Lower leg skin (tissue), 4 donors: ENCODE measurements around the gene NDST1. TPM values are rescaled to one million over a fixed set of nuclear protein-coding genes. Genes with fewer than 3 reads are reported as not detected.
A peak's percentile ranks its signal among the peaks of the same experiment; 100 is the strongest.

Experiments used
- DNase-seq, 2 donors: peaks; one replicate each; pipeline ENCODE4 v3.0.0-alpha.2; 2019; ENCODE audit warnings: low spot score in 2 of 2
- H3K4me3 ChIP-seq: fragments of 200-600 bp; sonication (generic); 2 replicates; pipeline ENCODE4 v1.5.1; 2017; ENCODE audit warnings: mild to moderate bottlenecking, low read depth; ENCODE audit not compliant: poor library complexity, severe bottlenecking
- POLR2A ChIP-seq, 2 donors: fragments of 450-650 bp; IDR thresholded peaks; one replicate each; pipeline ENCODE4 v1.6.1; 2016 to 2017; ENCODE audit warnings: antibody characterized with exemption in 2 of 2, mild to moderate bottlenecking in 1 of 2, moderate library complexity in 1 of 2
- WGBS, 2 donors: methylation state at CpG; one replicate each; pipeline ENCODE4 v1.1.5; 2018; 5-methylcytosine and 5-hydroxymethylcytosine counted together
- intact Hi-C: fragments of 100-400 bp; cut with DNase I; formaldehyde crosslinking; loops from one replicate; pipeline ENCODE4 v1.15.0; 2023; ENCODE audit warnings: low total_unique reads
- total RNA-seq, 4 donors: library from RNA; depleted of rRNA; stranded (reverse); fragments of >200 nt; gene quantifications; one replicate each; pipeline ENCODE4 v1.1.0, GENCODE V29; 2016
- TF ChIP-seq, protein P1 (sequence below), 3 donors: fragments of 450-650 bp; IDR thresholded peaks; one replicate each; pipeline ENCODE4 v1.5.1; 2016; ENCODE audit warnings: antibody characterized with exemption in 3 of 3, mild to moderate bottlenecking in 3 of 3, moderate library complexity in 2 of 3

NDST1 gene
- total RNA-seq, 4 donors from 2014 or later, result 62.9 to 127 (median 115) TPM

DNA sequence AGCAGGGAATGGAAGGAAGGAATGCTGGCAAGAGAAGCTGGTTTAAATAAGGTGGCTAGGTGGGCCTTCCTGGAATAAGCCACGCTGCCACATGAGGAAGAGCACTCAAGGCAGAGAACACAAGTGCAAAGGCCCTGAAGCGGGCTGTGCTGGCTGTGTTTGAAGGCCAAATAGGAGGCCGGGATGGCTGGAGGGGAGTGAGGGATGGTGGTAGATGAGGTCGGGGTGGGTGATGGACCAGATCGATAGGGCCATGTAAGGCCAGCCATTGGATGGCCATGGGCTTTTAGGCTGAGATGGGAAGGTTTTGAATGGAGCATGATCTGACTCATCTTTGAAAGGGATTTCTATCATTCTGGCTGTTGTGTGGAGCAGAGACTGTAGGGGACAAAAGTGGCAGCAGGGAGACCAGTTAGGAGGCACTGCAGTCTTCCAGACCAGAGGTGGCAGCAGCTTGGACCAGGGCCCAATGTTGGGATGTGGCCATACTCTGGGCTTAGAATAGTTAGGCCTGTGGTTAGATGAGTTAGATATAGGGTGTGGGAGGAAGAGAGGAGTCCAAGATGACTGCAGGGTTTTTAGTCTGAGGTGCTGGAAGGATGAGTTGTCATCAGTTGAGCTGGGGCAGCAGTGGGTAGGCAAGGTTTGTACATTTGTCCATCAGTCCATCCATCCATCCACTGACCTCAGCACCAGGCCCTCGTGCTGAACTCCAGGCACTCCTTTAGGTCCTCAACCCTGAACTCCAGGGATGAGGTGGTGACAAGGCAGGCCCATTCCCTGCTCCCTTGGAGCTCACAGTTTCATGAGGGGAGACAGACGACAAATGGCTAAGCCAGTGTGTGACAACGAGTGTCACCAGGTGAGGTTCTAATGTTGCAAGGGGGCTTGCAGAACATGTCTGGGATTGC, 30.3 kb downstream of the NDST1 start:
- DNase-seq, result peak in 1 of 2 donors; percentile 65
- intact Hi-C loops, result no loop called here
- TF ChIP-seq, protein P1, sequence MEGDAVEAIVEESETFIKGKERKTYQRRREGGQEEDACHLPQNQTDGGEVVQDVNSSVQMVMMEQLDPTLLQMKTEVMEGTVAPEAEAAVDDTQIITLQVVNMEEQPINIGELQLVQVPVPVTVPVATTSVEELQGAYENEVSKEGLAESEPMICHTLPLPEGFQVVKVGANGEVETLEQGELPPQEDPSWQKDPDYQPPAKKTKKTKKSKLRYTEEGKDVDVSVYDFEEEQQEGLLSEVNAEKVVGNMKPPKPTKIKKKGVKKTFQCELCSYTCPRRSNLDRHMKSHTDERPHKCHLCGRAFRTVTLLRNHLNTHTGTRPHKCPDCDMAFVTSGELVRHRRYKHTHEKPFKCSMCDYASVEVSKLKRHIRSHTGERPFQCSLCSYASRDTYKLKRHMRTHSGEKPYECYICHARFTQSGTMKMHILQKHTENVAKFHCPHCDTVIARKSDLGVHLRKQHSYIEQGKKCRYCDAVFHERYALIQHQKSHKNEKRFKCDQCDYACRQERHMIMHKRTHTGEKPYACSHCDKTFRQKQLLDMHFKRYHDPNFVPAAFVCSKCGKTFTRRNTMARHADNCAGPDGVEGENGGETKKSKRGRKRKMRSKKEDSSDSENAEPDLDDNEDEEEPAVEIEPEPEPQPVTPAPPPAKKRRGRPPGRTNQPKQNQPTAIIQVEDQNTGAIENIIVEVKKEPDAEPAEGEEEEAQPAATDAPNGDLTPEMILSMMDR (IDR thresholded peaks at IDR 0.05), result no peak
- no peak for TF ChIP-seq POLR2A (IDR thresholded peaks at IDR 0.05)
- WGBS, 2 donors, result 87 to 94% methylated on average over 8 of the region's 8 CpGs
- H3K4me3 ChIP-seq, result no peak overlapping the region

DNA sequence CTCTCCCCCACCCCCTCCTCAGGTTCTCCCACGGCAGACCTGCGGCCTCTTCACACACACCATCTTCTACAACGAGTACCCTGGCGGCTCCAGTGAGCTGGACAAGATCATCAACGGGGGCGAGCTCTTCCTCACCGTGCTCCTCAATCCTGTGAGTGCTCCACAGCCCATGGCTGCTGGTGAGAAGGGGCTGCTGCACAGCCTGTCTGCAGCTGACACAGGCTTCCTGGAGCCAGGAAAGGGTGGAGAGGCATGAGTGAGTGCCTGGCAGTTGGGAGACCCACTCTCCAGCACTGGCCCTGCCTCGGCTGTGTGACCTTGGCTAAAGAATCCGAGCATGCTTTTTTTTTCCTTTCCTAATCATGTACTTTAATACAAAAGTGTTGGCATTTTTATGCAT, 31.3 kb downstream of the NDST1 start:
- WGBS, 2 donors, result 79 to 85% methylated on average over 9 of the region's 9 CpGs

DNA sequence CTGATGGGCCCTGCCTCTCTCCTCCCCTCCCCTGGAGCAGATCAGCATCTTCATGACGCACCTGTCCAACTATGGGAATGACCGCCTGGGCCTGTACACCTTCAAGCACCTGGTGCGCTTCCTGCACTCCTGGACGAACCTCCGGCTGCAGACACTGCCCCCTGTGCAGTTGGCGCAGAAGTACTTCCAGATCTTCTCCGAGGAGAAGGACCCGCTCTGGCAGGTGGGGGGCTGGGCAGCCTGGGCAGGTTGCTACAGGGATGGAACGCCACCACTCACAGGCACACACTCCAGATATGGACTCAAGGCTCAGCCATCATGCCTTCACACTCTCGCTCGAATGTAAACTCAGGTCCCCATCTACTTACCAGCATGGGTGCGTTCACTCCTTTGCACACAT, 32.1 kb downstream of the NDST1 start:
- WGBS, 2 donors, result 93 to 98% methylated on average over 5 to 12 of the region's 12 CpGs
- no peak for TF ChIP-seq POLR2A (IDR thresholded peaks at IDR 0.05)
- TF ChIP-seq, protein P1 (IDR thresholded peaks at IDR 0.05), result no peak
- H3K4me3 ChIP-seq, result no peak overlapping the region
- intact Hi-C loops, result no loop called here
- DNase-seq, result peak in 1 of 2 donors; percentile 78

More for the DNA sequence above, 31.3 kb downstream of the NDST1 start:
- TF ChIP-seq POLR2A (IDR thresholded peaks at IDR 0.05), result no peak
- TF ChIP-seq, protein P1 (IDR thresholded peaks at IDR 0.05), result no peak
- intact Hi-C loops, result no loop called here
- DNase-seq, result peak in 1 of 2 donors; percentile 72
- no peak overlapping the region for H3K4me3 ChIP-seq

DNA sequence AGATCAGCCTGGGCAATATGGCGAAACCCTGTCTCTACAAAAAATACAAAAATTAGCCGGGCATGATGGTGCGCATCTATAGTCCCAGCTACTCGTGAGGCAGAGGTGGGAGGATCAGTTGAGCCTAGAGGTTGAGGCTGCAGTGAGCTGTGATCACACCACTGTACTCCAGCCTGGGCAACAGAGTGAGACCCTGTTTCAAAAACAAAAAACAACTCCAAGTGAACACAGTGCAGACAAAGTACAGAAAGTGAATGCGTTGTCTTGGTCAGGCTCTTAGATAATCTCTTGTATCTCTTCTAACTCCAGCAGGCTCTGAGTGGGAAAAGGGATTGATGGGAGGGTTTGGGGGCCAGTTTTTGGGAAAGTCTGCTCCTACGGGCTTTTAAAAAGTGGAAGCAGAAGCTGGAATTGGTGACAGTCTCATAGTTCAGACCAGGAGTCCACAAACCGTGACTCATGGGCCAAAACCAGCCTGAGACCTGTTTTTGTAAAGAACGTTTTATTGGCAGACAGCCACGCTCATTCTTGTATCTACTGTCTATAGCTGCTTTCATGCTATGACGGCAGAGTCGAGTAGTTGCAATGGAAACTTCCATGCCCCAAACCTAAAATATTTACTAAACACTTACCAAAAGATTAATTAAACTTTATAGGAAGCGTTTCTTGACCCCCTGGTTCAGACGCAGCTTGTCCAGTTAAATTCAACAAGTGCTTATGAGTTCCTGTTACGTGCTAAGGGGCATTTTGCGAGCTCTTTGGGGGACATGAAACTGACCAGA, 32.9 kb downstream of the NDST1 start:
- intact Hi-C loops, result no loop called here
- TF ChIP-seq POLR2A (IDR thresholded peaks at IDR 0.05), result no peak
- TF ChIP-seq, protein P1 (IDR thresholded peaks at IDR 0.05), result no peak
- 70 to 74% methylated on average over 15 of the region's 15 CpGs for WGBS, 2 donors
- no peak overlapping the region for H3K4me3 ChIP-seq
- peak; percentile 42 to 81 for DNase-seq

DNA sequence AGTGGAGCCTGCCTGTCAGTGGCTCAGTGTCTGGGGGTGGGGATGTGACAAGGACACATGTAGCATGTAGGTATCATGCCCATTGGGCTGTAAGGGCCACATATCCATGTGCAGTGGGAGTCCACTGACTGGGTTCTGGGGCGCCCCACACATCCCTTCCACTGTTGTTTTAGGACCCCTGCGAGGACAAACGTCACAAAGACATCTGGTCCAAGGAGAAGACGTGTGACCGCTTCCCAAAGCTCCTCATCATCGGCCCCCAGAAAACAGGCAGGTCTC, 33.4 kb downstream of the NDST1 start:
- DNase-seq, result peak in 1 of 2 donors; percentile 54
- TF ChIP-seq, protein P1 (IDR thresholded peaks at IDR 0.05), result no peak
- no peak for TF ChIP-seq POLR2A (IDR thresholded peaks at IDR 0.05)
- intact Hi-C loops, result no loop called here
- WGBS, 2 donors, result 91 to 98% methylated on average over 6 of the region's 6 CpGs
- H3K4me3 ChIP-seq, result no peak overlapping the region
